Measurements from ENCODE around the gene METTL13.

METTL13 gene

DNA sequence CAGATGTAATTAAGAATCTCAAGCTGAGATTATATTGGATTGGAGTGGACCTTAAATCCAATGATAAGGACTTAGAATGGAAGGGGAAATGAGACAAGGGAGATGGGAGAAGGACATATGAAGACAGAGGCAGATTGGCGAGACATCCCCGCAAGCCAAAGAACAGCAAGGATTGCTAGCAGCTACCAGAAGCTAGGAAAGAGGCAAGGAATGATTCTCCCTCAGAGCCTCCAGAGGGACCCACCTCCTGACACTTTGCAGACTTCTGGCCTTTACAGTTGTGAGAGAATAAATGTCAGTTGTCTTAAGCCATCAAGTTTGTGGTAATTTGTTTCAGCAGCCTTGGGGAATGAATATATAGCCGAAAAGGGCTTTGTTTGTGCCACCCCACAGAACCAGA is 20.7 kb downstream of the METTL13 start:
- no peak for DNase-seq (ENCODE audit: low read depth in 2 of 2)

DNA sequence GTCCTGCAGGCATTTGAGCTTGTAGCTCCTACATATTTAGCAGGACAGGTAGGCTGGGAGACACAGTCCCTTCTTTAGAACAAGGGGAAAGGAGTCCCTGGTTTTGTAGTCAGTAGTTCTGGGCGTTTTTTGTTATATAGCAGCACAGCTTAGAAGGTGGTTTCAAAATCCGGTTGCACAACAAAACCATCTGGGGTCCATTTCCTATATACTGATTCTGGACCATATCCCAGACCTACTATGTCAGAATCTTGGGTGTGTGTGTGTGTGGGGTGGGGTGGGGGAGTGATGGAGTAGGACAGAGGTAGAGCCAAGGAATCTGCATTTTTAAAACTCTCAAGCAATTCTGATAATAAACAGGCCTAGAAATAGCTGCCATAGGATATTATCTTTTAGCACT is 21.6 kb downstream of the METTL13 start:
- no peak for DNase-seq (ENCODE audit: low read depth in 2 of 2)

DNA sequence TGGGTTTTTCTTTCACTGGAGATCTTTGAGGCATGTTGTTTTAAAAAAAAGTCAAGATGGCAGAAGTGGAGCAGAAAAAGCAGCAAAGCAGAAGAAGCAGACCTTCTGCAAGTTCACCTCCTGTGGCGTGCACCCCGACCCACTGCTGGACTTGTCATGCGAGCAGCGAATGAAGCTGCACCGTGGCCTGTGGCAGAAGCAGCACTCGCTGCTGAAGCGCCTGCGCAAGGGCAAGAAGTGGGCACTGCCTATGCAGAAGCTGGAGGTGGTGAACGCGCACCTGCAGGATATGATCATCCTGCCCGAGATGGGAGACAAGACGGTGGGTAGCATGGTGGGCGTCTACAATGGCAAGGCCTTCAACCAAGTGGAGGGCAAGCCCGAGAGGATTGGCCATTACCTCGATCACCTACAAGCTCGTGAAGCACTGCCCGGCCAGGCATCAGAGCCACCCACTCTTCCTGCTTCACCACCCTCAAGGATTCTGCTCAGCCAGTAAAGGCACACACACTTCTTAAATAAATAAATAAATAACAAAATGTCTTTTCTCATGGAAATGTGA is 22.1 kb downstream of the METTL13 start:
- no peak for DNase-seq (ENCODE audit: low read depth in 2 of 2)

DNA sequence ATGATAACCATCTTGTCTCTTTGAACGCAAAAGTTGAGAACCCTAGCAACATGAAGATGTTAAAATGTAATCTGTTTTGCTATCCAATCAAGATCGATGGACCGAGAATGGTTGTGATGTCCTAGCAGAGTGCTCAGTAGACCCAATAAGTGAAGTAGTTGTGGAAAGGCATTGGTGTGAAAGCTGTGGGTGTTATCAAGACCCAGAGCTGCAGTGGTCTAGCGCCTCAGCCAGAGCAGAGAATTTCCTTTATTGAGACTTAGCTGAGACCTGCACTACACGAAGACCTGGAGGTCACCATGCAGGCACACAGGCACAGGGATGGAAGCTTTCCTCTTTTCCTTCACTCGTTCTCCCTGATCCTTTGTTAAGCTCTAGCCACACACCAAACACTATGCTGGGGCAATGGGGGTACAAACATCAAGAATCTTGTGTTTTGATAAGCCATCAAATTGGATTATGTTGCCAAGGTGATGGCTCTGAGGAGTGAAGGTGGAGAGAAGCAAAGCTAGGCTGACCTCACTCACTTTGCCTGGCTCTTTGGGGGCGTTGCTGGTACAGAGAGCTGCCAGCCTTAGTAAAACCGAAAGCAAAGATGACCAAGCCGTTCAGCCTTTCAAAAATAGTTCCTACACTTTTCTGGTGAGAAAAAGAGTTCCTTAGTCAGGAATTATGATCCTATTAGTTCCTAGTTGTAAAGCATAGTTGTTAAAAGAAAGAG is 24.1 kb downstream of the METTL13 start:
- DNase-seq (ENCODE audit: low read depth in 2 of 2) = no peak

DNA sequence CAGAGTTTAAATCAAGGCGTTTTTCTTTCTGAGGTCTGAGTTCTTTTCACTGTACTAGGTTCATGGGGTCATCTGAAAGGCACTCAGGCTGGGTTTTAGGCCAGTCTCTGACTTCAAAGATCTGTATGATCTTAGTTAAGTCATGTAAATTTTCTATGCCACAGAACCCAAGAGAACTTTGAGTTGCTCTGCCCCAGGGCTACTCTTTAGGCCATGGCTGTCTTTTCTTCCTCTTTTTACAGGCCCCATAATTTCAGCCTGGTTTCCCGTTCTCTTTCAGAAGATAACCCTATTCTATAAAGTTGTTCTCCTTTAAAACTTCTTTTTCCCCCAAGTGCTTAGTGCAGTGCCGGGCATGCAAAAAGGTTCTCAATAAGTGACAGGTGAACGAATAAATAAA is 26.1 kb downstream of the METTL13 start:
- no peak for DNase-seq (ENCODE audit: low read depth in 2 of 2)

DNA sequence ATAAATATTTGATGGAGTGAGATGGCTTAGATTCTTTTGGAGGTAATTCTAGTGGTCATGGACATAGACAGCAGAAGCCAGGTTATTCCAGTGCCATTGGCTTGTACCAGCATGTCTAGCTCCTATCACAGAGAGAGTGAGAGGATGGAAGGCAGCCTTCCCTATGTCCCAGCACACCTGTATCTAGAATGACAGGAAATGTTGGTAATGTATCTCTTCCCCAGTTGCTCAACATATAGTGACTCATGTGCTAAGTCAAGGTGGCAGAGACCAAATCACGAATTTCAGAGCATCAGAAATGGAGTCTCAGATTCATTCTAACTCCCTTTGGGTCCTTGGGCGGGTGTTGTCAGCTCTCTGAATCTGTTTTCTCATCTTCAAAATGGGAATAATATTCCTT is 28.4 kb downstream of the METTL13 start:
- DNase-seq (ENCODE audit: low read depth in 2 of 2) = no peak

DNA sequence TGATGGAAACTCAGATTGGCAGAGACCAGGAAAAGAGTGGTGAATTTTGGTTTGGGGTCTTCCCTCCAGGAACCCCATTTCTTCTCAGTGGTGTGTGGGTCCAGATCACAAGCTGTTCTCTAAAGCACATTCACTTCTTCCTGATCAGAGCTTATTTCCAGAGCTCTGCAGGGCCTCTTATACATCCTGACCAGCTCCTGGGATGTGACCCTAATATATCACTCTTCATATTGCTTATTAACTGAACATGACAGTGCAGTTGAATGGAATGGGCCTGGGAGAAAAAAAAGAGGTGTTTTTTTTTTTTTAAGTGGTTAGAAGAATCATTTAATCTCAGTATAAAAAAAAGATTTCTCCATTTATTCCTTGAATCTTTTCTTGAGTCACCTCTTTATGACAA is 30.2 kb downstream of the METTL13 start:
- DNase-seq (ENCODE audit: low read depth in 2 of 2) = no peak

DNA sequence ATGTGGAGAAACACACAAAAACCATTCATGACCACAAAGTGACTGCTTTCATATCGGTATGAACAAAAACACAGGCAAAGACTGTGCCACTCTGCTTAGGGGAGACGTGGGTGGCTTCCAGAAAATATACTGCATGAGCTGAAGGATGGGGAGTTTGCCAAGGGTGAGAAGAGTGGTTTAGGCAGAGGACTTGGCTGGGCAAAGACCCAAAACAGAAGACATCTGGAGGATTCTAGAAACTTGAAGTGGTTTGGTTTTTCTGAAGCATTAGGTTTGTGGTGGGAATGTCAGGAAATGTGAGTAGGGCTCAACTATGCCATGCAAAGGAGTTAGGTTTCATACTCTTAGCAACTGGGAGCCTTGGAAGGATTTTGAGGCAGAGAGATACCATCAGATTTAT is 33.2 kb downstream of the METTL13 start:
- DNase-seq (ENCODE audit: low read depth in 2 of 2) = no peak

DNA sequence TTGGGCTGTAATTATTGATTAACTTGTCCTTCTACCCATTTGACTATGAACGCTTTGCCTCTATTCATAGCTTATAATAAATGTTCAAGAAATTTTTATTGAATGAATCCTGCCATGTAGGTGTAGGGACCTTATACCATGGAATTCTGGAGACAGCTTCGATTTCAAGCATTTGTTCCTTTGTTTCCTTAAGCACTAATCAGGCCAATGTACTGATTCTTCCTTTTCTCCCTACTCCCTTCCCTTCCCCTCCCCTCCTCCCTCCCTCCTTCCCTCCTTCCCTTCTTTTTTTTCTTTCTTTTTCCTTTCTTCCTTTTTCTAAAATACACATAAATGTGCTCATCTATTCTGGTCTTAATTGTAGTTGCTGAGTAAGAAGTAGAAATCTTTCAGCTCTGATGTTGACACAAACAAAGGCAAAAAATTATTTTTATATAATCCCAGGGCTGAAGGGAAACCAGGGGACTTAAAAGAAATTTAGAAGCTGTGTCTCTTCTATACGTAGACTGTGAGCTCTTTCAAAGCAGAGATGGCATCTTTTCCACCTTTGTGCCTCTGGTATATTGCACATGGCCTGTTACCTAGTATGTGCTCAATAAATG is 34.9 kb downstream of the METTL13 start:
- DNase-seq (ENCODE audit: low read depth in 2 of 2) = no peak

DNA sequence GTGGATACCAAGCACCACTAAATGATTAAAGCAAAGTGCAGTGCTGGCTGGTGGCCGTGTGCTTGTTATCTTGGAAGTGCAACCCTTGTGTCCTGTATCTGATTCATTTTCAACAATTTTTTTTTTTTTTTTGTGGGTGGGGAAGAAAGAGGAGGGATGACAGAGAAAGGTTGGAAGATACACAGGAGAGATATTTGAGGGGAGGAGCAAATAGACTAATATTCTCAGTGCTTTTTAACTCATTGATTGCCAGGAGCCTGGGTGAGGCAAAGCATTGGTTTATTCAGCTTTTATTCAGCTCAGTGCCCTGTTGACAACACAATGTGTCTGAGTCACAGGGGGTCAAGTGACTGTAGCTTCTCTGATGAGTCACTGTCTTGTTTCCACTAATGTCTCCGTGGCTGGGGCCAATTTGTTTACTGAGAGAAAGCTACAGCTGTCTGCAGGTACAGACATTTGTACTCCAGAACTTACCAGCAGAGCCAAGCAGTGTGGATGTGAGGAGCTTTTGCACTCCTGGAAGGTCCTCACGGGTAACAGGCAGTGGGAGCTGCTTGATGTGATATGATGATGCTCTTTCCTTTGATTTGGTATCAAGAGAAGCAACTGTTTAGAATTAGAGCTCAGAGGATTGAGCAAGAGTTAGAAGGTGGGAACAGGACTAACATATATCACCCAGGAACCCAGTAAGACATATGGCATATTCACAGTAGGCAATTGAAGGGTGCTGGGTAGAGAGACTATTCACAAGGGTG is 36.2 kb downstream of the METTL13 start:
- peak; percentile 23 to 34 for DNase-seq (ENCODE audit: low read depth in 2 of 2)

DNA sequence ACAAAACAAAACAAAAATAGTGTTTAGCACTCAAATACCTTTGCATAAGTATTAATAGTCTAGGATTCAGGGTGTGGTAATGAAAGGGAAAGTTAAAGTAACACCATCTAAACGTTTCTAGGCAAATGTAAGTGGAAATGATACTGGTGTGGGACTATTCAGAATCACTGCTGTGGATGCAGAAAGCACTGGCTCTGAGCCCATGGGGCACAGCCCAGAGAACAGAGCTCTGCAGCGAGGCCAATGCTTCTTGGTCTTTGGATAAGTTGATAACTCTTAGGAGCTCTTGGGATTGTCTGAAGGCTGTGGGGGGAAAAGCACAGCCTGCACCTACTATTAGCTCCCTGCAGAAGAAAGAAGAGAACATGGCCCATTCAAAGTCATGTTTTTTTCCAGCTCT is 38.5 kb downstream of the METTL13 start:
- DNase-seq (ENCODE audit: low read depth in 2 of 2) = no peak

DNA sequence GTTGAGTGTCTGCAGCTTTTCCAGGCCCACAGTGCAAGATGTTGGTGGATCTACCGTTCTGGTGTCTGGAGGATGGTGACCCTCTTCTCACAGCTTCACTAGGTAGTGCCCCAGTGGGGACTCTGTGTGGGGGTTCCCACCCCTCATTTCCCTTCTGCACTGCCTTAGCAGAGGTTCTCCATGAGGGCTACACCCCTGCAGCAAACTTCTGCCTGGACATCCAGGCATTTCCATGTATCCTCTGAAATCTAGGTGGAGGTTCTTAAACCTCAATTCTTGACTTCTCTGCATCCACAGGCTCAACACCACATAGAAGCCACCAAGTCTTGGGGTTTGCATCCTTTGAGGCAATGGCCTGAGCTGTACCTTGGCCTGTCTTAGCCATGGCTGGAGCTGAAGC is 45.5 kb downstream of the METTL13 start:
- DNase-seq (ENCODE audit: low read depth in 2 of 2) = no peak

DNA sequence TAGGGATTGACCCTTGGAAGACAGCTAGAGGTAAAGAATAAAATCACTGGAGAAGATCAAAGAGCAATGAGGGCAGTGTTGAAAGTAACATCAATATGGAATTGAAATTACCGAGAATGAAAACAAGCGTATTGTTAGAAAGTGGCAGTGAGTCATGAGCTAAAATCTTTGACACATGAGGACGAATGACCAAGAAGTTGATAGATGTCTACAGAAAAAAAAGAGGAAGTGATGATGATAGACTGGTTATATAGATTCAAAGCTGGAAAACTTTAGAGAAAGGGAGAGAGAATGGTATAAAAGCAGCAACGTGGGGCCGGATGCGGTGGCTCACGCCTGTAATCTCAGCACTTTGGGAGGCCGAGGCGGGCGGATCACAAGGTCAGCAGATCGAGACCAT is 47.3 kb downstream of the METTL13 start:
- no peak for DNase-seq (ENCODE audit: low read depth in 2 of 2)

DNA sequence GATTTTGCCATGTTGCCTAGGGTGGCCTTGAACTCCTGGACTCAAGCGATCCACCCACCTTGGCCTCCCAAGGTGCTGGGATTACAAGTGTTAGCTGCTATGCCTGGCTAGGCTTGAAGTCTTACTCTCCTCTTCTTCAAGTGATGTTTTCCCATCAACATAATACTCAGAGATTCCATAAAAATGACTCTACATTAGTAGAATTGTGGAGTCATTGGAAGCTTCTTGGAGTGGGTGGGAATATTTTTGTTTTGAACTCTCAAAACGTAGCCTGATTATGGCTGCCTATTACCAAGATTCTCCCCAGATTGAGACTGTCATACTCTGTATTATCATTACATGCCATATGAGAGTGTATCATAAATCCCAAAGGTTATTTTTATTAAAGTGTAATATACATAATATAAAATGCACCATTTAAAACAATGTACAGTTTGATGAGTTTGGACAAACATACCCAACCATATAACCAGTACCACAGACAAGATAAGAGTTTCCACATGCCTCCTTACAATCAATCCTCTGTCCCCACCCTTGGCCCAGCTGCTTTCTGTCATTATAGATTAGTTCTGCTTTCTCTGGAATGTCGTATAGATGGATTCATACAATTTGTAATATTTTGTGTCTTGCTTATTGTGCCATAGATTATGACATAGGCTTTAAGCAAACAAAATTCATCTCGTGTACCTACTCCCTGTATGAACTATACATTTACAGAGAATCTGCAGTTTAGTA is 51.8 kb downstream of the METTL13 start:
- no peak for DNase-seq (ENCODE audit: low read depth in 2 of 2)

DNA sequence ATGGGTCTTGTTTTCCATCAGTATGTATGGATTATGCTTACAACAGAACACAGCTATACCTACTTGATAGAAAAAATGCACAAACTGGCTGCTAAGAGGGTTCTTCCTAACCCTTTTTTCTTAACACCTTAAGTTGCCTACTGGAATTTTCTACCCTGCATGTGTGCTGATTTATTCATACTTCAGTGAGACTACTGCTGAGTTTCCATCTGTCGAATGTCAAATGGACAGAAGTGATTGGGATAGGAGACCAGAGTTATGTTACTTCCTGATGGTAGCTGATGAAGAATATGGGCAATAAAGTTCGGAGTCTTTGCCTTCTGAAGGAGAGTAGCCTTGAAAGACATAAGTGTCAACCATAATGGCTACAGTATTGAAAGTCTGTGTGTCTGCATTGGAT is 53.4 kb downstream of the METTL13 start:
- no peak for DNase-seq (ENCODE audit: low read depth in 2 of 2)

DNA sequence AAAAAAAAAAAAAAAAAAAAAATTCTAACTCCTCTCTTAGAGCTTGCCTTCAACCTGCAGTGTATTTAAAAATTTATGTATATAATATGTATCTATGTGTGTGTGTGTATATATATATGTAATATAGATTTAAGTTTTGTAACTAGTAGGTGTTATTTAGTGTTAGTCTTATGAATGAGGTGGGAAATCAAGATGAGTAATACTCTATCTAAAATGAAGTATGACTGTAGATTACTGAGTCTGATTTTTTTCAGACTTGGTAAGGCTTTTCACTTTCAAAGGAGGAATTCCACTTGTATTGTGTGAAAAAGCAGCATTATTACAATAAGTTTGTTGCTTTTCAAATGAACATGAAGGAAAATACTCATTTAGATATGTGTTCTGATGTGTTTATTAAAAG is 54.4 kb downstream of the METTL13 start:
- no peak for DNase-seq (ENCODE audit: low read depth in 2 of 2)

DNA sequence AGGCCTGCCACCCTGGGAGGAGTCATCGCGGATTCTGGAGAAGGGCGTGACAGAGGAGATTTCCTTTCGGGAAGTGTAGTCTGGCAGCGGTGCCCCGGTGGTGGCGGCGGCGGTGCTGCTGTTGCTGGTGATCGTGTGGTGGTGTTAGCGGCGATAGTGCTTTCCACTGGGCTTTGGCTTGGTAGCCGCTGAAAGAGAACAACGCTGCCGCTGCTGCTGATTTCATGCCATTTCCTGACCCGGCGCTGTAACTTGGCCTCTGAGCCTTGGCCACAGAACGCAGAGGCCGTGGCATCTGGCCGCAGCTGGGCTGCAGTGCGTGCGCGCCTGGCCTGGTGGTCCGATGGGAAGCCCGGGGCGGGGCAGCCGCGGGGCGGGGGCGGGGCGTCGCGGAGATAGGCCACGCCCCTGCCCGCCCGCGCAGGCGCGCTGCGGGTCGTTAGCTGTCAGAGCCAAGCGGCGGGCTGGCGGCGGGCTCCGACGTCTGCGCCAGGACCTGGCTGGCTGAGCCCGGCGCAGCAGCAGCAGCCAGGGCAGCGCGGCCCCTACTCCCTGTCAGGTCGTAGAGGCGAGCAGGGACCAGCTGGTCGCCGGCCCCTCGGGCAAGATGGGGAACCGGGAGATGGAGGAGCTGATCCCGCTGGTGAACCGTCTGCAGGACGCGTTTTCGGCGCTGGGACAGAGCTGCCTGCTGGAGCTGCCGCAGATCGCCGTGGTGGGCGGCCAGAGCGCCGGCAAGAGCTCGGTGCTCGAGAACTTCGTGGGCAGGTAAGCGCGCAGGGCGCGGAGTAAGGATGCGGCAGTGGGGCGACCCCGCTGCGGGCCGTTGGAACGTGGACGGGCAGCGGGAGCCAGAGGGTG is 59.8 kb downstream of the METTL13 start, which contains the start of gene DNM3:
DNM3 (plus strand) TSS at position 449 of the 861 bp plus-strand sequence; CDS start at position 608, 159 bp downstream.
- peak; percentile 58 to 64 for DNase-seq (ENCODE audit: low read depth in 2 of 2)

DNA sequence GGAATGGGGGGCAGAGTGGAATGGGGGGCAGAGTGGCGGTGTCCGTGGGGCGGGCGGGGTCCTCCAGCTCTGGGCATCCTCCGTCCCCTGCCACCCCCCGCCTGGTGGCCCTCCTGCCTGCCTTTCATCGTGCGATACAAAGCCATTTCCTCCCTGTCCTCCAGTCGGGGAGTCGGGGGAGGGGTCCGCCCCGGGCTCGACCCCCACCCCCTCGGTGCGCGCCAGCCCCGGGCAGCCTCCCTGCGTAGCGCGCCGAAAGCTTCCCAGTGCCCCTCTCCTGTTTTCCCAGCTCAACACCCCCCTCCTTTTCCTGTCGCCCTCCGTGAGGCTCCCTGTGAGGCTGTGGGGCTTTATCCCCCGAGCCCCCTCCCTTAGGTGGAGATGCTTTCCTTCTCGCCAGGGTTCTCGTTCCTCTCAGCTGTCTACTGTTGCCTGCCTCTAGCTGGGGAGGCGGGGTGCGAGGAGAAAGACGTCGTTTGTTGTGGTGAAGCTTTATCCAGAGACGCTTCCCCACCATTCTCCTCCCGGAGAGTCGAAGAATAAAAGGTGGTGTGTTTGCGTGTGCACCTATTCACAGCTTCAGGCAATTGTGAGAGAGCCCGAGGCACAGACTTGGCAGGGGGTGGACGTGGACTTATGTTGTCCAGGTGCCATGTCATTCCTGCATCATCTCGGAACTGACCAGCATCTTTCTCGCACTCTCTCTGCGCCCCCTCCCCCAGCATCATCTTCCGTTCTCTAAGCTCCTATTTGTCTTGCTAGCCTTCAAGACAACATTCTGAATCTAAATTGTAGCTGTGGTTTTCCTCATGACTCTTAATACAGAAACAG is 60.7 kb downstream of the METTL13 start:
- no peak for DNase-seq (ENCODE audit: low read depth in 2 of 2)

DNA sequence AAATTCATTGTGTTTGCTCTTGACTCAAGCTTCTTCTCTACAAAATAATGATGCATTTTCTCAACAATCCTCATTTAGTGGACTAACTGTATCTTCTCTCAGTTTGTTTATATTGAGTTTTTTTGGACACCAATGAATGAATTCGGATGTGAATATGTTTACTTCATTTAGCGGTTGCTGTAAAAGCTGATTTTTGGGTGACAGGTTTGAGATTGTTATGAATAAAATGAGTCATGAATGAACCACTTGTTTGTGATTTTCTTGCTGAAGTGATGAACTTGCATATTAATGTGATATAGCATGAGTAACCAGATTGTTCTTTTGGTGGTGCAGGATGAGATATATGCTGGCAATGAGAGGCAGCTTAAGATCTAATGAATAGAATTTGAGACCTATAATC is 62.9 kb downstream of the METTL13 start:
- DNase-seq (ENCODE audit: low read depth in 2 of 2) = no peak

DNA sequence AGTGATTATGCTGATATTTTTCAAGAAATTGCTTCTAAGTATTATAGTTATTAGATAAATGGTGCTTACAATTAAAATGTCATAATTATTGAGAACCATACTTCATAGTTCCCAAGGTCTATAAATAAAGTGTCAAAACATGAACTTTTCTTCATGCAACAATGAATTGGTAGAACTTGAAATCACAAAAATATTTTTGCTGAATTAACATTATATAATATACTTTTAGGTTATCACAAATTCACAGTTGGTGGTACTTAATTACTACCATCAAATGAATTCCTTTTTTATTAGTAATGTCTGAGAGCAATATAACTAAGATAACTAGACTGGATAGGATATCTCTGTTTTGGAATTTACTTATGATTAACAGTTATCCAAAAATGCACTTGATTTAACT is 64.5 kb downstream of the METTL13 start:
- no peak for DNase-seq (ENCODE audit: low read depth in 2 of 2)
